Measurements from ENCODE around the gene MYPOP. TPM values are rescaled to one million over a fixed set of nuclear protein-coding genes. Genes with fewer than 3 reads are reported as not detected.

The MYPOP gene
- total and polyA plus RNA-seq, 9 of the 15 experiments (the other 6 are each of a cell fraction or from before 2014, with no cell fraction given) = 0.32 to 7.6 (median 1.6) TPM

DNA sequence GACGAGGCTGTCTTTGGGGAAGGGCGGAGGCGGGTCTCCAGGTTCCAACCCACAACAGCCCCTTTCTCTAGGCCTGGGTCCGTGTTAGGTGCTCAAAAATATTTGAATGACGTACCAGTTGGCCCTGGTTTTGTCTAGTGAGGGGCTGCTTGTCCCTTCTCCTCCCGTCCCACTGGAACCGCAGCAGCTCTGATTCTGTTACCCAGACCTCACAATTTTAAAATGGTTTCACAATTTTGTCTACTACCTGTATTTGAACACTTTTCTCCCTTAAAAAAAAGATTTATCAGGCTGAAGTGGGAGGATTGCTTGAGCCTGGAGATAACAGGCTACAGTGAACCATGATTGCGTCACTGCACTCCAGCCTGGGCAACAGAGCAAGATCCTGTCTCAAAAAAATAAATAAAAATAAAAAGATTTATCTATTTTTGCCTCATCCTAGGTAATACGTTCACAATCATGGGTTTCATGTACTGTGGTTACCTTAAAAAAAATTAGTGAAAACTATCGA is 15.2 kb downstream of the MYPOP start (continued):
- TF ChIP-seq, protein P1, sequence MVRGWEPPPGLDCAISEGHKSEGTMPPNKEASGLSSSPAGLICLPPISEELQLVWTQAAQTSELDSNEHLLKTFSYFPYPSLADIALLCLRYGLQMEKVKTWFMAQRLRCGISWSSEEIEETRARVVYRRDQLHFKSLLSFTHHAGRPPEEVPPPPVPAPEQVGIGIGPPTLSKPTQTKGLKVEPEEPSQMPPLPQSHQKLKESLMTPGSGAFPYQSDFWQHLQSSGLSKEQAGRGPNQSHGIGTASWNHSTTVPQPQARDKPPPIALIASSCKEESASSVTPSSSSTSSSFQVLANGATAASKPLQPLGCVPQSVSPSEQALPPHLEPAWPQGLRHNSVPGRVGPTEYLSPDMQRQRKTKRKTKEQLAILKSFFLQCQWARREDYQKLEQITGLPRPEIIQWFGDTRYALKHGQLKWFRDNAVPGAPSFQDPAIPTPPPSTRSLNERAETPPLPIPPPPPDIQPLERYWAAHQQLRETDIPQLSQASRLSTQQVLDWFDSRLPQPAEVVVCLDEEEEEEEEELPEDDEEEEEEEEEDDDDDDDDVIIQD (CRISPR knock-in tag; IDR thresholded peaks at IDR 0.05) = no peak
- no peak for TF ChIP-seq BDP1 (IDR thresholded peaks at IDR 0.05; ENCODE audit: insufficient read depth, insufficient read length)
- TF ChIP-seq ZNF134 (CRISPR knock-in tag; conservative IDR thresholded peaks at IDR 0.05) = no peak
- TF ChIP-seq SMAD4 (CRISPR knock-in tag; conservative IDR thresholded peaks at IDR 0.05) = no peak; the same call in 1 of the 2 replicates
- TF ChIP-seq ZNF639 (CRISPR knock-in tag; conservative IDR thresholded peaks at IDR 0.05 in 1 of 2, IDR thresholded peaks at IDR 0.05 in 1 of 2) = peak in 1 of 2 experiments; percentile 71; a peak in 2 of 4 replicates
- no peak for TF ChIP-seq CHCHD3 (CRISPR knock-in tag; IDR thresholded peaks at IDR 0.05)
- no peak for TF ChIP-seq DNMT1 (IDR thresholded peaks at IDR 0.05)
- TF ChIP-seq HDAC3 (IDR thresholded peaks at IDR 0.05; ENCODE audit: borderline replicate concordance, partially characterized antibody) = no peak
- TF ChIP-seq NFYB (IDR thresholded peaks at IDR 0.05; ENCODE audit: extremely low read depth, insufficient read length) = no peak
- no peak for TF ChIP-seq ZNF707 (CRISPR knock-in tag; conservative IDR thresholded peaks at IDR 0.05)
- peak; percentile 49 for TF ChIP-seq TCF3 (CRISPR knock-in tag; IDR thresholded peaks at IDR 0.05)
- no peak for TF ChIP-seq MXD1 (CRISPR knock-in tag; IDR thresholded peaks at IDR 0.05; ENCODE audit: borderline replicate concordance, poor library complexity, severe bottlenecking)
- no peak for TF ChIP-seq RNF219 (CRISPR knock-in tag; IDR thresholded peaks at IDR 0.05)
- peak; percentile 48; the same call in 1 of the 2 replicates for TF ChIP-seq FOSL1 (tag; conservative IDR thresholded peaks at IDR 0.05)
- TF ChIP-seq TFAM (CRISPR knock-in tag; conservative IDR thresholded peaks at IDR 0.05) = no peak
- no peak for TF ChIP-seq THRAP3 (IDR thresholded peaks at IDR 0.05; ENCODE audit: borderline replicate concordance)
- no peak for TF ChIP-seq ZNF23 (CRISPR knock-in tag; IDR thresholded peaks at IDR 0.05)
- no peak for TF ChIP-seq HNRNPL (IDR thresholded peaks at IDR 0.05; ENCODE audit: low read depth, low read length)
- no peak for TF ChIP-seq NUFIP1 (IDR thresholded peaks at IDR 0.05; ENCODE audit: partially characterized antibody)
- TF ChIP-seq ELF4 (CRISPR knock-in tag; IDR thresholded peaks at IDR 0.05) = no peak
- TF ChIP-seq CBX8 (IDR thresholded peaks at IDR 0.05; ENCODE audit: borderline replicate concordance, extremely low read depth, low read depth, low read length, poor library complexity, severe bottlenecking) = no peak
- TF ChIP-seq ZNF121 (CRISPR knock-in tag; conservative IDR thresholded peaks at IDR 0.05) = peak; percentile 99
